HG02798 (cell line): ENCODE measurements around the gene LIMK2.

Experiments
- ATAC-seq: cut with Tn5 transposase; IDR thresholded peaks from one replicate; pipeline ENCODE4 v1.9.1; 2021; ENCODE audit warnings: mild to moderate bottlenecking; ENCODE audit not compliant: unreplicated experiment, poor library complexity

The LIMK2 gene

GRCh38 chr22:31326877-31327276 lies 114.8 kb downstream of the LIMK2 start:
- no peak for ATAC-seq

GRCh38 chr22:31327806-31328543 lies 115.9 kb downstream of the LIMK2 start:
- ATAC-seq = no peak

GRCh38 chr22:31328544-31328960 lies 116.5 kb downstream of the LIMK2 start:
- ATAC-seq = no peak

GRCh38 chr22:31329029-31329428 lies 116.9 kb downstream of the LIMK2 start:
- ATAC-seq = no peak
